NB4 (cell line): ENCODE data around the gene NPIPB8.
"Not testable (repeated sequence)": the region's sequence is repeated elsewhere in the genome, so short reads cannot be mapped to it uniquely, and the experiment has no call there.

ENCODE experiments used
- CTCF ChIP-seq: IDR thresholded peaks from one replicate; pipeline ENCODE4 v1.5.1; 2012; ENCODE audit warnings: low read depth, low read length
- MAX ChIP-seq: IDR thresholded peaks from 2 replicates; pipeline ENCODE4 v1.6.1; 2011; ENCODE audit warnings: low read depth, low read length
- MYC ChIP-seq: IDR thresholded peaks from 2 replicates; pipeline ENCODE4 v1.6.1; 2011; ENCODE audit warnings: low read depth, low read length
- POLR2A ChIP-seq: IDR thresholded peaks from 2 replicates; pipeline ENCODE4 v1.6.1; 2011; ENCODE audit warnings: mild to moderate bottlenecking; ENCODE audit not compliant: insufficient read length; ENCODE audit errors: extremely low read depth

GRCh38 chr16:28600965-28601364, 36.9 kb upstream of the NPIPB8 start:
- TF ChIP-seq POLR2A, CTCF, MAX, MYC: not testable (repeated sequence)
